Measurements from ENCODE around the gene RALGAPB. TPM values are rescaled to one million over a fixed set of nuclear protein-coding genes. Genes with fewer than 3 reads are reported as not detected.

The RALGAPB gene
- total and polyA plus RNA-seq, 12 donors: 8.4 to 28.2 (median 25.6) TPM

GRCh38 chr20:38479596-38479995 lies 7.0 kb downstream of the RALGAPB start:
- TF ChIP-seq CTCF (IDR thresholded peaks at IDR 0.05): no peak
- no peak for ATAC-seq
- Histone ChIP-seq H3K36me3 (peaks cover 0 to 31% (median 0%) of the 10 kb centered on the region in 9 donors), H3K4me1 (peaks cover 0 to 20% (median 7%) of the 10 kb centered on the region in 9 donors), H3K27ac (no peak overlapping the region), H3K9me3 (no peaks in the 10 kb centered on the region), H3K4me3 (no peak overlapping the region), H3K27me3 (no peaks in the 10 kb centered on the region)
- 90 to 94% methylated on average over 2 of the region's 2 CpGs for WGBS, 2 donors
- intact Hi-C loops (cut with DNase I): no loop called here
- DNase-seq: no peak

- TF ChIP-seq CTCF (IDR thresholded peaks at IDR 0.05): no peak
- ATAC-seq (peak in 1 of 8 donors; percentile 31), DNase-seq (no peak)
- H3K36me3 ChIP-seq: peaks cover 0 to 59% (median 19%) of the 10 kb centered on the region in 9 donors
- H3K9me3 ChIP-seq: no peaks in the 10 kb centered on the region
- no peaks in the 10 kb centered on the region for H3K27me3 ChIP-seq
- H3K4me1 ChIP-seq: peaks cover 0 to 10% (median 5%) of the 10 kb centered on the region in 9 donors
- intact Hi-C loops (cut with DNase I): no loop called here
- H3K27ac ChIP-seq: no peak overlapping the region
- no peak overlapping the region for H3K4me3 ChIP-seq
Observed at GRCh38 chr20:38485041-38485440, 12.4 kb downstream of the RALGAPB start.

GRCh38 chr20:38489181-38489580 lies 16.5 kb downstream of the RALGAPB start:
- Histone ChIP-seq H3K4me1 (peaks cover 0 to 22% (median 9%) of the 10 kb centered on the region in 9 donors), H3K27ac (peak overlapping the region in 1 of 10 donors; percentile 15), H3K27me3 (no peaks in the 10 kb centered on the region), H3K36me3 (peaks cover 0 to 72% (median 24%) of the 10 kb centered on the region in 9 donors), H3K9me3 (no peaks in the 10 kb centered on the region), H3K4me3 (no peak overlapping the region)
- TF ChIP-seq CTCF (IDR thresholded peaks at IDR 0.05): no peak
- DNase-seq: no peak
- whole genome bisulfite sequencing, 2 donors: 93 to 94% methylated on average over 3 of the region's 3 CpGs
- intact Hi-C loops (cut with DNase I): no loop called here
- peak in 1 of 8 donors; percentile 57 for ATAC-seq

- peaks cover 0 to 100% (median 27%) of the 10 kb centered on the region in 9 donors for H3K36me3 ChIP-seq
- intact Hi-C loops (cut with DNase I): no loop called here
Observed at GRCh38 chr20:38497246-38497935, 24.7 kb downstream of the RALGAPB start.

More at GRCh38 chr20:38497246-38497935, 24.7 kb downstream of the RALGAPB start:
- DNase-seq: no peak
- Histone ChIP-seq H3K4me3 (no peak overlapping the region), H3K9me3 (no peaks in the 10 kb centered on the region), H3K4me1 (no peaks in the 10 kb centered on the region), H3K27ac (no peak overlapping the region), H3K27me3 (no peaks in the 10 kb centered on the region)
- ATAC-seq: no peak
- 95 to 97% methylated on average over 8 of the region's 8 CpGs for WGBS, 2 donors
- no peak for TF ChIP-seq CTCF (IDR thresholded peaks at IDR 0.05)
